Sigmoid colon (tissue), 7 donors: ENCODE measurements around the gene GRID1. TPM values are rescaled to one million over a fixed set of nuclear protein-coding genes. Genes with fewer than 3 reads are reported as not detected.

ENCODE experiments used
- DNase-seq: peaks from one replicate; pipeline ENCODE4 v3.0.0-alpha.2; 2019
- H3K27ac ChIP-seq, 4 donors: fragments of 200-600 bp; sonication (generic); one replicate each; pipeline ENCODE4 v1.5.1; 2016 to 2019; ENCODE audit warnings: mild to moderate bottlenecking in 1 of 4
- H3K27me3 ChIP-seq, 3 donors: fragments of 200-600 bp; sonication (generic); one replicate each; pipeline ENCODE4 v1.5.1; 2019; ENCODE audit warnings: mild to moderate bottlenecking in 1 of 3
- H3K36me3 ChIP-seq, 4 donors: fragments of 200-600 bp; sonication (generic); one replicate each; pipeline ENCODE4 v1.5.1; 2016 to 2019
- H3K4me1 ChIP-seq, 4 donors: fragments of 200-600 bp; sonication (generic); one replicate each; pipeline ENCODE4 v1.5.1; 2017 to 2019
- H3K4me3 ChIP-seq, 4 donors: fragments of 200-600 bp; sonication (generic); one replicate each; pipeline ENCODE4 v1.5.1; 2017 to 2019; ENCODE audit warnings: mild to moderate bottlenecking in 2 of 4, moderate library complexity in 1 of 4
- H3K9me3 ChIP-seq, 4 donors: fragments of 200-600 bp in 3 of 4; sonication (generic) in 3 of 4; one replicate each; pipeline versions ENCODE4 v1.5.1 to v1.6.1; 2013 to 2019
- CTCF ChIP-seq, 4 experiments: fragments of 450-650 bp in 3 of 4; fragments of 200-600 bp in 1 of 4; IDR thresholded peaks; one replicate each; pipeline ENCODE4 v1.5.1; 2016 to 2019; ENCODE audit warnings: antibody characterized with exemption in 4 of 4, mild to moderate bottlenecking in 3 of 4, moderate library complexity in 2 of 4
- EP300 ChIP-seq, 4 donors: sonication (generic); formaldehyde crosslinking; IDR thresholded peaks; one replicate each; pipeline ENCODE4 v1.6.1; 2017; ENCODE audit warnings: antibody characterized with exemption in 4 of 4
- POLR2A ChIP-seq, 2 donors: fragments of 450-650 bp; IDR thresholded peaks; one replicate each; pipeline ENCODE4 v1.6.1; 2016; ENCODE audit warnings: antibody characterized with exemption in 2 of 2, mild to moderate bottlenecking in 2 of 2, moderate library complexity in 2 of 2
- POLR2AphosphoS5 ChIP-seq, 4 donors: sonication (generic); formaldehyde crosslinking; IDR thresholded peaks; one replicate each; pipeline ENCODE4 v1.6.1; 2017; ENCODE audit warnings: antibody characterized with exemption in 4 of 4
- WGBS, 2 donors: extraction: QIAGEN DNeasy Blood & Tissue Kit; methylation state at CpG; one replicate each; pipeline ENCODE4 v1.1.7; 2013; 5-methylcytosine and 5-hydroxymethylcytosine counted together
- intact Hi-C: fragments of 100-400 bp; cut with DNase I; formaldehyde crosslinking; loops from one replicate; pipeline ENCODE4 v1.15.1; 2023
- polyA plus RNA-seq, 3 donors: library from polyadenylated mRNA; stranded (reverse); fragments of 200-250 nt; gene quantifications; one replicate each; pipeline ENCODE4 v1.2.3, GENCODE V29; 2013
- total RNA-seq, 4 donors: library from RNA; depleted of rRNA; stranded (reverse); fragments of >200 nt; gene quantifications; one replicate each; pipeline ENCODE4 v1.1.0, GENCODE V29; 2016
- donor health status: healthy with polysubstance abuse.
- donor health status: Bipolar disorder and iron deficiency.
- donor health status: healthy.

Gene GRID1
- total and polyA plus RNA-seq, 7 donors, result 0.66 to 4.7 (median 1.1) TPM; not detected in 2

- Histone ChIP-seq H3K9me3 (no peaks in the 10 kb centered on the region), H3K36me3 (no peaks in the 10 kb centered on the region), H3K4me1 (no peaks in the 10 kb centered on the region), H3K27me3 (no peaks in the 10 kb centered on the region), H3K4me3 (no peak overlapping the region), H3K27ac (no peak overlapping the region)
- intact Hi-C loops, result no loop called here
- DNase-seq, result no peak
- TF ChIP-seq POLR2A (IDR thresholded peaks at IDR 0.05) (no peak), POLR2AphosphoS5 (IDR thresholded peaks at IDR 0.05) (no peak), EP300 (IDR thresholded peaks at IDR 0.05) (no peak), CTCF (IDR thresholded peaks at IDR 0.05) (no peak)
- 78 to 85% methylated on average over 5 of the region's 5 CpGs for WGBS, 2 donors
Observed at GRCh38 chr10:86074294-86074693, 292.3 kb downstream of the GRID1 start.

DNA sequence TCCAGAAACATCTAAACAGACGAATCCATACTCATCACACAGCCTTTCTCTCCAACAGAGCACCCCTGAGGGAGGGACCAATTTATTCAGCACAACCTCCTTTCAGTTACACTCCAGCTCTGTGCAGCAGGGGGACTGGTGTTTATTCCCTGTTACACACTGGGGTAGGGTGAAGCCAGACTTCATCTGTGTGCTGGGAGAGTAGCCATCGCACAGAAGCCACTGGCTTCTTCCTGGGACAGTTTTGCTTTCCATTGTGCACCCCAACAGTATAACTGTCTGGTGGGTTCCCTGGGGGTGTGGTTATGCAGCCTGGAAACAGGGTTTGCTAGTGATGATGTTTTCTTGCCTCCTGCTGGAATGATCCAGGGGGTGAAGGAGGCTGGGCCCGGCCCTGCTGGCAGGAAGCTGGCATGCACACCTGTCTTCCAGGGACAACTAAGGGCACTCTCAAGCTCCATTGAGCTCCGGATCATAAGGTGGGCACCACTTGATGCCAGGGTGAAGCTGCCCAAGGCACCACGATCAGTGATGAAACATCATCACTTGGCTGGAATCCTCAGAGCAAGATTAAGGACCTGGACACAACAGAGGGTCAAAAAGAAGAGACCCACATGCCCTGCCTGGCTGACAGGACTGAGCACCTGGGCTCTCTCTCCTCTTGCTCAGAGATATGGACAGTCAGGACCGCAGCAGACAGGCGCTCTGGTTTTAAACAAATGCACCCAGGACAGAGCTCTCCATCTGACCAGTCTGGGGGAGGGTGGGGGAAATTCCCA is 293.2 kb downstream of the GRID1 start:
- no peak for TF ChIP-seq CTCF (IDR thresholded peaks at IDR 0.05)
- DNase-seq, result no peak
- 71 to 76% methylated on average over 7 of the region's 7 CpGs for WGBS, 2 donors

GRCh38 chr10:86072413-86072812 is 294.2 kb downstream of the GRID1 start:
- no peak for DNase-seq
- TF ChIP-seq EP300 (IDR thresholded peaks at IDR 0.05) (no peak), POLR2AphosphoS5 (IDR thresholded peaks at IDR 0.05) (no peak), POLR2A (IDR thresholded peaks at IDR 0.05) (no peak), CTCF (IDR thresholded peaks at IDR 0.05) (no peak)
- Histone ChIP-seq H3K36me3 (no peaks in the 10 kb centered on the region), H3K4me1 (no peaks in the 10 kb centered on the region), H3K4me3 (no peak overlapping the region), H3K27me3 (no peaks in the 10 kb centered on the region), H3K9me3 (no peaks in the 10 kb centered on the region), H3K27ac (no peak overlapping the region)
- intact Hi-C loops, result no loop called here
- WGBS, 2 donors, result 22 to 59% methylated on average over 5 of the region's 5 CpGs

More for the DNA sequence above, 293.2 kb downstream of the GRID1 start:
- no peak overlapping the region for H3K27ac ChIP-seq
- no peak overlapping the region for H3K4me3 ChIP-seq
- no peaks in the 10 kb centered on the region for H3K9me3 ChIP-seq
- no peaks in the 10 kb centered on the region for H3K27me3 ChIP-seq
- H3K4me1 ChIP-seq, result no peaks in the 10 kb centered on the region
- intact Hi-C loops, result no loop called here
- H3K36me3 ChIP-seq, result no peaks in the 10 kb centered on the region

- H3K36me3 ChIP-seq, result no peaks in the 10 kb centered on the region
- WGBS, 2 donors, result 40 to 64% methylated on average over 4 of the region's 4 CpGs
- no peak overlapping the region for H3K4me3 ChIP-seq
- H3K27ac ChIP-seq, result no peak overlapping the region
- no peaks in the 10 kb centered on the region for H3K9me3 ChIP-seq
- no peaks in the 10 kb centered on the region for H3K27me3 ChIP-seq
- intact Hi-C loops, result no loop called here
- no peaks in the 10 kb centered on the region for H3K4me1 ChIP-seq
- DNase-seq, result no peak
- TF ChIP-seq CTCF (IDR thresholded peaks at IDR 0.05) (no peak), POLR2A (IDR thresholded peaks at IDR 0.05) (no peak), POLR2AphosphoS5 (IDR thresholded peaks at IDR 0.05) (no peak), EP300 (IDR thresholded peaks at IDR 0.05) (no peak)
Observed at GRCh38 chr10:86071758-86072157, 294.8 kb downstream of the GRID1 start.

DNA sequence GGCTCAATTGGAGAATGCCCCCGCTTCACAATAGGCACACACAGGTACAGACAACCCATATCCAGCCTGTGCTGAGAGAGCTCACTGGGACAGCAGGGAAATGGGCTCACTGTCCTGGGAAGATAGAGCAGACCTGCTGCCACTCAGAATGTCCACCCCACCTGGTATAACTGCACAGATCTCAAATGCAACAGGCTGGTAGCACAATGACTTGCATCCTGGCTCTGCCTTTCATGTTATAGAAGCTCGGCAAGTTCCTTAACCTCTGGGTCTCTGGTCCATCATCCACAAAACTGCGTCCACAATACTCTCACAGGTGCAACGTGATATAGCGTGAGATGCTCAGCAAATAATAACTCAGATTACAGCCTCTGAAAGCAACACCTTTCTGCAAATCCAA is 295.4 kb downstream of the GRID1 start:
- Histone ChIP-seq H3K27me3 (no peaks in the 10 kb centered on the region), H3K9me3 (no peaks in the 10 kb centered on the region), H3K4me1 (no peaks in the 10 kb centered on the region), H3K4me3 (no peak overlapping the region), H3K27ac (no peak overlapping the region), H3K36me3 (no peaks in the 10 kb centered on the region)
- no peak for DNase-seq
- 68 to 80% methylated on average over 5 of the region's 5 CpGs for WGBS, 2 donors
- TF ChIP-seq POLR2AphosphoS5 (IDR thresholded peaks at IDR 0.05), result no peak
- TF ChIP-seq POLR2A (IDR thresholded peaks at IDR 0.05), result no peak
- TF ChIP-seq EP300 (IDR thresholded peaks at IDR 0.05), result no peak
- no peak for TF ChIP-seq CTCF (IDR thresholded peaks at IDR 0.05)
- intact Hi-C loops, result no loop called here
